Liver (tissue), 9 donors: Measurements from ENCODE around the gene GIT2. TPM values are rescaled to one million over a fixed set of nuclear protein-coding genes. Genes with fewer than 3 reads are reported as not detected.

Experiments
- DNase-seq: peaks from one replicate; pipeline ENCODE4 v3.0.0-alpha.2; 2017; ENCODE audit warnings: low spot score
- H3K27ac ChIP-seq, 2 donors: one replicate each; pipeline ENCODE4 v1.7.0; 2013; ENCODE audit warnings: inconsistent platforms in 2 of 2, low read length in 2 of 2, control low read depth in 1 of 2, low read depth in 1 of 2, mild to moderate bottlenecking in 1 of 2
- H3K27me3 ChIP-seq, 4 donors: one replicate each; pipeline versions ENCODE4 v1.6.1 to v1.7.0; 2013; ENCODE audit warnings: low read length in 3 of 4, inconsistent platforms in 1 of 4, mild to moderate bottlenecking in 1 of 4, moderate library complexity in 1 of 4; ENCODE audit not compliant: control insufficient read depth in 4 of 4, insufficient read depth in 4 of 4
- H3K36me3 ChIP-seq, 4 donors: one replicate each; pipeline versions ENCODE4 v1.6.1 to v1.7.0; 2013; ENCODE audit warnings: low read length in 3 of 4, mild to moderate bottlenecking in 3 of 4, low read depth in 1 of 4, moderate library complexity in 1 of 4; ENCODE audit not compliant: control insufficient read depth in 4 of 4, insufficient read depth in 3 of 4
- H3K4me1 ChIP-seq, 4 donors: one replicate each; pipeline versions ENCODE4 v1.6.1 to v1.7.0; 2013; ENCODE audit warnings: low read length in 3 of 4, mild to moderate bottlenecking in 3 of 4, moderate library complexity in 1 of 4; ENCODE audit not compliant: control insufficient read depth in 4 of 4, insufficient read depth in 4 of 4
- H3K4me3 ChIP-seq, 3 donors: one replicate each; pipeline versions ENCODE4 v1.6.1 to v1.7.0; 2013; ENCODE audit warnings: low read length in 3 of 3, control low read depth in 1 of 3, low read depth in 1 of 3, mild to moderate bottlenecking in 1 of 3
- H3K9ac ChIP-seq, 2 donors: one replicate each; pipeline ENCODE4 v1.7.0; 2013; ENCODE audit warnings: low read length in 2 of 2, mild to moderate bottlenecking in 2 of 2, moderate library complexity in 2 of 2, control low read depth in 1 of 2, low read depth in 1 of 2
- H3K9me3 ChIP-seq, 4 donors: one replicate each; pipeline versions ENCODE4 v1.6.1 to v1.7.0; 2013; ENCODE audit warnings: low read length in 3 of 4; ENCODE audit not compliant: control insufficient read depth in 4 of 4
- ATF3 ChIP-seq: IDR thresholded peaks from 2 replicates; pipeline ENCODE4 v1.6.1; 2016; ENCODE audit warnings: antibody characterized with exemption
- CTCF ChIP-seq: fragments of 150-350 bp; IDR thresholded peaks from 2 replicates; pipeline ENCODE4 v1.5.1; 2017; ENCODE audit warnings: improper control_type of control experiment, low read depth, low read length; ENCODE audit not compliant: missing input control
- EGR1 ChIP-seq, 2 donors: IDR thresholded peaks; 2 replicates each; pipeline ENCODE4 v1.6.1; 2016 to 2018; ENCODE audit warnings: antibody characterized with exemption in 2 of 2, low read depth in 2 of 2
- FOXA1 ChIP-seq: IDR thresholded peaks from 2 replicates; pipeline ENCODE4 v1.6.1; 2016; ENCODE audit warnings: antibody characterized with exemption
- FOXA2 ChIP-seq: IDR thresholded peaks from 2 replicates; pipeline ENCODE4 v1.6.1; 2016; ENCODE audit warnings: antibody characterized with exemption
- GABPA ChIP-seq, 2 donors: IDR thresholded peaks in 1 of 2; conservative IDR thresholded peaks in 1 of 2; 2 replicates each; pipeline ENCODE4 v1.6.1; 2016; ENCODE audit warnings: antibody characterized with exemption in 2 of 2, mild to moderate bottlenecking in 1 of 2, moderate library complexity in 1 of 2
- HNF4A ChIP-seq, 2 donors: conservative IDR thresholded peaks; 2 replicates each; pipeline ENCODE4 v1.6.1; 2016; ENCODE audit warnings: antibody characterized with exemption in 2 of 2, mild to moderate bottlenecking in 2 of 2
- HNF4G ChIP-seq: IDR thresholded peaks from 2 replicates; pipeline ENCODE4 v1.6.1; 2016; ENCODE audit warnings: antibody characterized with exemption
- JUND ChIP-seq, 2 donors: IDR thresholded peaks; 2 replicates each; pipeline ENCODE4 v1.6.1; 2016; ENCODE audit warnings: antibody characterized with exemption in 2 of 2
- MAX ChIP-seq: IDR thresholded peaks from 2 replicates; pipeline ENCODE4 v1.6.1; 2016; ENCODE audit warnings: antibody characterized with exemption
- NR2F2 ChIP-seq: IDR thresholded peaks from 2 replicates; pipeline ENCODE4 v1.6.1; 2016; ENCODE audit warnings: antibody characterized with exemption
- RAD21 ChIP-seq, 2 donors: IDR thresholded peaks; 2 replicates each; pipeline ENCODE4 v1.6.1; 2016; ENCODE audit warnings: antibody characterized with exemption in 2 of 2, mild to moderate bottlenecking in 2 of 2
- RXRA ChIP-seq, 2 donors: IDR thresholded peaks; 2 replicates each; pipeline ENCODE4 v1.6.1; 2017 to 2018; ENCODE audit warnings: antibody characterized with exemption in 2 of 2, mild to moderate bottlenecking in 1 of 2
- SP1 ChIP-seq: IDR thresholded peaks from 2 replicates; pipeline ENCODE4 v1.6.1; 2018; ENCODE audit warnings: antibody characterized with exemption, mild to moderate bottlenecking
- TAF1 ChIP-seq: conservative IDR thresholded peaks from 2 replicates; pipeline ENCODE4 v1.6.1; 2016; ENCODE audit warnings: antibody characterized with exemption, mild to moderate bottlenecking
- YY1 ChIP-seq: IDR thresholded peaks from 2 replicates; pipeline ENCODE4 v1.6.1; 2016; ENCODE audit warnings: antibody characterized with exemption, mild to moderate bottlenecking
- whole genome bisulfite sequencing: extraction: QIAGEN DNeasy Blood & Tissue Kit; methylation state at CpG from one replicate; pipeline ENCODE4 v1.1.7; 2013; 5-methylcytosine and 5-hydroxymethylcytosine counted together
- polyA plus RNA-seq, 2 donors: library from polyadenylated mRNA; stranded (reverse) in 1 of 2; unstranded in 1 of 2; fragments of 200-250 nt in 1 of 2; fragments of >200 nt in 1 of 2; fragmentation: Nextera tagmentation in 1 of 2; extraction: Ambion mirVana in 1 of 2; gene quantifications; one replicate each; pipeline versions ENCODE4 v1.2.1 to v1.2.3, GENCODE V29; 2013 to 2015
- total RNA-seq, 2 donors: library from RNA; depleted of rRNA; stranded (reverse); fragments of >200 nt; gene quantifications; one replicate each; pipeline ENCODE4 v1.2.3, GENCODE V29; 2014
- TF ChIP-seq, protein P1 (sequence below): IDR thresholded peaks from 2 replicates; pipeline ENCODE4 v1.6.1; 2016; ENCODE audit warnings: antibody characterized with exemption, mild to moderate bottlenecking
- TF ChIP-seq, protein P2 (sequence below): IDR thresholded peaks from 2 replicates; pipeline ENCODE4 v1.6.1; 2016; ENCODE audit warnings: antibody characterized with exemption
- donor health status: healthy.
- donor health status: healthy.
- donor health status: healthy.
- donor health status: healthy.
- donor health status: healthy.

Gene GIT2
- total and polyA plus RNA-seq, 4 donors = 6.7 to 30.4 (median 16.7) TPM

DNA sequence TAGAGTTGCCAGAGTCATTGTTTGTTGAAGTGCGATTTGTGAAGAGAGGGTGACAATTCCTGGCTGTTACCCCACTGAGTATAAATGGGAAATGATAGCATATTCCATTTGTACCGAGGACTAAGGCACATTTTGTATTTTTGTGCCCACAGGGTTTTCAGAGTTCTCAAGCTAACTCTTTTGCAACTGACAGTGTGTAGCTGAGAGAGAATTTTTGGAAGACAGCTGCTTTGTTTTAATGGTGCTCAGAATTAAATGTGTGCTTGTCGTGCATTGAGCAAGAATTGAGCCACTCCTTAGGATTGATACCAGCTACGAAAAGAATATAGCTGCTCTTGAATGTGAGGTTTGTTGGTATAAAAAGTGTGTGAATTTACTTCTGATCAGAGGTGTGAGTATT lies 24.8 kb upstream of the GIT2 start:
- DNase-seq = no peak
- TF ChIP-seq YY1 (no peak), GABPA (IDR thresholded peaks at IDR 0.05 in 1 of 2, conservative IDR thresholded peaks at IDR 0.05 in 1 of 2) (no peak), SP1 (no peak), MAX (no peak), ATF3 (no peak), HNF4A (conservative IDR thresholded peaks at IDR 0.05) (no peak), RXRA (IDR thresholded peaks at IDR 0.05) (no peak), RAD21 (IDR thresholded peaks at IDR 0.05) (no peak), CTCF (no peak), FOXA2 (no peak), HNF4G (no peak), EGR1 (IDR thresholded peaks at IDR 0.05; ENCODE audit: low read depth in 2 of 2) (no peak), TAF1 (no peak), FOXA1 (no peak), JUND (IDR thresholded peaks at IDR 0.05) (no peak), NR2F2 (no peak)
- TF ChIP-seq, protein P1, sequence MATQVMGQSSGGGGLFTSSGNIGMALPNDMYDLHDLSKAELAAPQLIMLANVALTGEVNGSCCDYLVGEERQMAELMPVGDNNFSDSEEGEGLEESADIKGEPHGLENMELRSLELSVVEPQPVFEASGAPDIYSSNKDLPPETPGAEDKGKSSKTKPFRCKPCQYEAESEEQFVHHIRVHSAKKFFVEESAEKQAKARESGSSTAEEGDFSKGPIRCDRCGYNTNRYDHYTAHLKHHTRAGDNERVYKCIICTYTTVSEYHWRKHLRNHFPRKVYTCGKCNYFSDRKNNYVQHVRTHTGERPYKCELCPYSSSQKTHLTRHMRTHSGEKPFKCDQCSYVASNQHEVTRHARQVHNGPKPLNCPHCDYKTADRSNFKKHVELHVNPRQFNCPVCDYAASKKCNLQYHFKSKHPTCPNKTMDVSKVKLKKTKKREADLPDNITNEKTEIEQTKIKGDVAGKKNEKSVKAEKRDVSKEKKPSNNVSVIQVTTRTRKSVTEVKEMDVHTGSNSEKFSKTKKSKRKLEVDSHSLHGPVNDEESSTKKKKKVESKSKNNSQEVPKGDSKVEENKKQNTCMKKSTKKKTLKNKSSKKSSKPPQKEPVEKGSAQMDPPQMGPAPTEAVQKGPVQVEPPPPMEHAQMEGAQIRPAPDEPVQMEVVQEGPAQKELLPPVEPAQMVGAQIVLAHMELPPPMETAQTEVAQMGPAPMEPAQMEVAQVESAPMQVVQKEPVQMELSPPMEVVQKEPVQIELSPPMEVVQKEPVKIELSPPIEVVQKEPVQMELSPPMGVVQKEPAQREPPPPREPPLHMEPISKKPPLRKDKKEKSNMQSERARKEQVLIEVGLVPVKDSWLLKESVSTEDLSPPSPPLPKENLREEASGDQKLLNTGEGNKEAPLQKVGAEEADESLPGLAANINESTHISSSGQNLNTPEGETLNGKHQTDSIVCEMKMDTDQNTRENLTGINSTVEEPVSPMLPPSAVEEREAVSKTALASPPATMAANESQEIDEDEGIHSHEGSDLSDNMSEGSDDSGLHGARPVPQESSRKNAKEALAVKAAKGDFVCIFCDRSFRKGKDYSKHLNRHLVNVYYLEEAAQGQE = no peak
- TF ChIP-seq, protein P2, sequence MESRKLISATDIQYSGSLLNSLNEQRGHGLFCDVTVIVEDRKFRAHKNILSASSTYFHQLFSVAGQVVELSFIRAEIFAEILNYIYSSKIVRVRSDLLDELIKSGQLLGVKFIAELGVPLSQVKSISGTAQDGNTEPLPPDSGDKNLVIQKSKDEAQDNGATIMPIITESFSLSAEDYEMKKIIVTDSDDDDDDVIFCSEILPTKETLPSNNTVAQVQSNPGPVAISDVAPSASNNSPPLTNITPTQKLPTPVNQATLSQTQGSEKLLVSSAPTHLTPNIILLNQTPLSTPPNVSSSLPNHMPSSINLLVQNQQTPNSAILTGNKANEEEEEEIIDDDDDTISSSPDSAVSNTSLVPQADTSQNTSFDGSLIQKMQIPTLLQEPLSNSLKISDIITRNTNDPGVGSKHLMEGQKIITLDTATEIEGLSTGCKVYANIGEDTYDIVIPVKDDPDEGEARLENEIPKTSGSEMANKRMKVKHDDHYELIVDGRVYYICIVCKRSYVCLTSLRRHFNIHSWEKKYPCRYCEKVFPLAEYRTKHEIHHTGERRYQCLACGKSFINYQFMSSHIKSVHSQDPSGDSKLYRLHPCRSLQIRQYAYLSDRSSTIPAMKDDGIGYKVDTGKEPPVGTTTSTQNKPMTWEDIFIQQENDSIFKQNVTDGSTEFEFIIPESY = no peak
- Histone ChIP-seq H3K36me3 (peaks cover 2 to 29% (median 26%) of the 10 kb centered on the region in 4 donors), H3K27ac (no peak overlapping the region), H3K4me3 (no peak overlapping the region), H3K9ac (no peak overlapping the region), H3K27me3 (no peaks in the 10 kb centered on the region), H3K9me3 (no peaks in the 10 kb centered on the region), H3K4me1 (peaks cover 4 to 26% (median 23%) of the 10 kb centered on the region in 4 donors)
- WGBS = 96% methylated on average over 4 of the region's 4 CpGs
